Testis (tissue), 2 donors: ENCODE results near the gene PRPH.

Source experiments
- POLR2A ChIP-seq: fragments of 450-650 bp; IDR thresholded peaks from one replicate; pipeline ENCODE4 v1.6.1; 2017; ENCODE audit warnings: antibody characterized with exemption, mild to moderate bottlenecking, moderate library complexity
- TF ChIP-seq, protein P1 (sequence below), 3 experiments: fragments of 450-650 bp in 2 of 3; fragments of 200-600 bp in 1 of 3; sonication (generic) in 1 of 3; IDR thresholded peaks; one replicate each; pipeline ENCODE4 v1.5.1; 2016 to 2019; ENCODE audit warnings: antibody characterized with exemption in 3 of 3, mild to moderate bottlenecking in 2 of 3, moderate library complexity in 1 of 3

DNA sequence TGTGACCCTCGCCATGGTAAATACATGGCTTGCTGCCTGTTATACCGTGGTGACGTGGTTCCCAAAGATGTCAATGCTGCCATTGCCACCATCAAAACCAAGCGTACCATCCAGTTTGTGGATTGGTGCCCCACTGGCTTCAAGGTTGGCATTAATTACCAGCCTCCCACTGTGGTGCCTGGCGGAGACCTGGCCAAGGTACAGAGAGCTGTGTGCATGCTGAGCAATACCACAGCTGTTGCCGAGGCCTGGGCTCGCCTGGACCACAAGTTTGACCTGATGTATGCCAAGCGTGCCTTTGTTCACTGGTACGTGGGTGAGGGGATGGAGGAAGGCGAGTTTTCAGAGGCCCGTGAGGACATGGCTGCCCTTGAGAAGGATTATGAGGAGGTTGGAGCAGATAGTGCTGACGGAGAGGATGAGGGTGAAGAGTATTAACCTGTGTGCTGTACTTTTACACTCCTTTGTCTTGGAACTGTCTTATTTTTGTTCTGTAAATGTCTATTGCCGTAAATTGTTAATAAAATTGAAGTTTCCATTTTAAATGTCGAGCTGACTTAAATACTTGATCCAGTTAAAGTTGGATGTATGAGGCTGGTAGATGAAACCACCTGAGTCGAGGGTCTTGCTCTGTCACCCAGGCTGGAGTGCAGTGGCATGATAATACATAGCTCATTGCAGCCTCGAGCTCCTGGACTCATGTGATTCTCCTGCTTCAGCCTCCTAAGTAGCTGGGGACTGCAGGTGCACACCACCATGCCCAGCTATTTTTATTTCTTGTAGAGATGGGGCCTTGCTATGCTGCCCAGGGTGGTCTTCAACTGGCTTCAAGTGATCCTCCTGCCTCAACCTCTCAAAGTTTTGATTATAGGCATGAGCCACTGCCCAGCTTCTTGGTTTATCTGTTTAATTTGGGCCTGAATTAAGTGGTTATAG is 21.9 kb upstream of the PRPH start:
- TF ChIP-seq, protein P1, sequence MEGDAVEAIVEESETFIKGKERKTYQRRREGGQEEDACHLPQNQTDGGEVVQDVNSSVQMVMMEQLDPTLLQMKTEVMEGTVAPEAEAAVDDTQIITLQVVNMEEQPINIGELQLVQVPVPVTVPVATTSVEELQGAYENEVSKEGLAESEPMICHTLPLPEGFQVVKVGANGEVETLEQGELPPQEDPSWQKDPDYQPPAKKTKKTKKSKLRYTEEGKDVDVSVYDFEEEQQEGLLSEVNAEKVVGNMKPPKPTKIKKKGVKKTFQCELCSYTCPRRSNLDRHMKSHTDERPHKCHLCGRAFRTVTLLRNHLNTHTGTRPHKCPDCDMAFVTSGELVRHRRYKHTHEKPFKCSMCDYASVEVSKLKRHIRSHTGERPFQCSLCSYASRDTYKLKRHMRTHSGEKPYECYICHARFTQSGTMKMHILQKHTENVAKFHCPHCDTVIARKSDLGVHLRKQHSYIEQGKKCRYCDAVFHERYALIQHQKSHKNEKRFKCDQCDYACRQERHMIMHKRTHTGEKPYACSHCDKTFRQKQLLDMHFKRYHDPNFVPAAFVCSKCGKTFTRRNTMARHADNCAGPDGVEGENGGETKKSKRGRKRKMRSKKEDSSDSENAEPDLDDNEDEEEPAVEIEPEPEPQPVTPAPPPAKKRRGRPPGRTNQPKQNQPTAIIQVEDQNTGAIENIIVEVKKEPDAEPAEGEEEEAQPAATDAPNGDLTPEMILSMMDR (IDR thresholded peaks at IDR 0.05) = no peak
- no peak for TF ChIP-seq POLR2A
